Endothelial cell of umbilical vein (primary cell): Measurements from ENCODE around the gene MMP25. TPM values are rescaled to one million over a fixed set of nuclear protein-coding genes. Genes with fewer than 3 reads are reported as not detected.

Experiments
- BruUV-seq: library from RNA; stranded (reverse); fragments of 400-500 nt; replicated peaks from 2 replicates; lab custom pipeline; 2021; lab: Mats Ljungman, UMichigan
- CTCF ChIA-PET: fragments of 300-600, 350-600 bp; sonication (Branson Sonifier 250); formaldehyde crosslinking; loops from one replicate; lab custom pipeline; 2021; ENCODE audit warnings: antibody characterized with exemption, inconsistent platforms; lab: Charles Lee
- POLR2A ChIA-PET: fragments of 300-600, 350-600 bp; sonication (Branson Sonifier 250); formaldehyde crosslinking; loops from one replicate; lab custom pipeline; 2021; ENCODE audit warnings: antibody characterized with exemption, inconsistent platforms; lab: Charles Lee
- DNase-seq: peaks from one replicate; pipeline ENCODE4 v3.0.0-alpha.2; 2011; ENCODE audit warnings: low read depth, low spot score
- FAIRE-seq: peaks from 2 replicates; lab custom pipeline; 2011; peaks lifted over from hg19 to GRCh38; lab: Jason Lieb, UNC
- H2AFZ ChIP-seq: 2 replicates; pipeline ENCODE4 v1.6.0; 2012; ENCODE audit warnings: low read depth, low read length, control low read depth, inconsistent platforms
- H3K27ac ChIP-seq: 2 replicates; pipeline ENCODE4 v1.5.1; 2011; ENCODE audit warnings: low read depth, mild to moderate bottlenecking, control low read depth, low read length, moderate library complexity; ENCODE audit not compliant: insufficient read depth
- H3K27me3 ChIP-seq, 2 experiments: 2 replicates each; pipeline versions ENCODE4 v1.6.0 to v1.6.1; 2011; ENCODE audit warnings: low read length in 2 of 2, mixed read lengths in 1 of 2; ENCODE audit not compliant: control insufficient read depth in 2 of 2, insufficient read depth in 2 of 2
- H3K36me3 ChIP-seq, 2 experiments: 2 replicates in 1 of 2; 3 replicates in 1 of 2; pipeline ENCODE4 v1.5.1; 2011; ENCODE audit warnings: low read length in 2 of 2, mild to moderate bottlenecking in 1 of 2, moderate library complexity in 1 of 2; ENCODE audit not compliant: control insufficient read depth in 2 of 2, insufficient read depth in 2 of 2; ENCODE audit errors: extremely low read depth in 1 of 2
- H3K4me1 ChIP-seq: 3 replicates; pipeline ENCODE4 v1.5.1; 2011; ENCODE audit warnings: mild to moderate bottlenecking, low read length; ENCODE audit not compliant: control insufficient read depth, insufficient read depth; ENCODE audit errors: extremely low read depth
- H3K4me2 ChIP-seq: 2 replicates; pipeline ENCODE4 v1.6.1; 2011; ENCODE audit warnings: low read length, control low read depth, mixed read lengths; ENCODE audit not compliant: insufficient read depth
- H3K4me3 ChIP-seq, 3 experiments: fragments of 200-600 bp in 1 of 3; sonication (generic), shearing (Covaris generic) in 1 of 3; replicated peaks in 1 of 3; 2 replicates each; pipeline ENCODE4 v1.5.1; 2011 to 2016; ENCODE audit warnings: control low read depth in 3 of 3, low read length in 3 of 3, mild to moderate bottlenecking in 2 of 3, inconsistent platforms in 1 of 3, low read depth in 1 of 3, moderate library complexity in 1 of 3; ENCODE audit not compliant: insufficient read depth in 1 of 3
- H3K79me2 ChIP-seq: 2 replicates; pipeline ENCODE4 v1.6.0; 2012; ENCODE audit warnings: low read length, inconsistent platforms; ENCODE audit not compliant: control insufficient read depth, insufficient read depth
- H3K9ac ChIP-seq: replicated peaks from 2 replicates; pipeline ENCODE3; 2011; ENCODE audit warnings: low read length, control low read depth; ENCODE audit not compliant: insufficient read depth; ENCODE audit errors: extremely low read depth
- H3K9me1 ChIP-seq: replicated peaks from 3 replicates; pipeline ENCODE4 v1.6.0; 2011; ENCODE audit warnings: mild to moderate bottlenecking, low read length; ENCODE audit not compliant: control insufficient read depth, insufficient read depth; ENCODE audit errors: extremely low read depth
- H3K9me3 ChIP-seq: replicated peaks from 2 replicates; pipeline ENCODE4 v1.5.1; 2012; ENCODE audit warnings: low read length, inconsistent platforms; ENCODE audit not compliant: control insufficient read depth, insufficient read depth
- H4K20me1 ChIP-seq: replicated peaks from 2 replicates; pipeline ENCODE3; 2011; ENCODE audit warnings: mild to moderate bottlenecking, low read length; ENCODE audit not compliant: control insufficient read depth, insufficient read depth; ENCODE audit errors: extremely low read depth
- CTCF ChIP-seq, 2 donors: IDR thresholded peaks; 1 replicate in 1 of 2; 2 replicates in 1 of 2; pipeline ENCODE4 v1.5.1; 2011; ENCODE audit warnings: low read length in 2 of 2, mild to moderate bottlenecking in 2 of 2, moderate library complexity in 2 of 2, control low read depth in 1 of 2, inconsistent platforms in 1 of 2, low read depth in 1 of 2; ENCODE audit not compliant: insufficient read depth in 1 of 2; ENCODE audit errors: extremely low read depth in 1 of 2
- EZH2 ChIP-seq: IDR thresholded peaks from 2 replicates; pipeline ENCODE4 v1.6.1; 2012; ENCODE audit warnings: borderline replicate concordance, low read depth, mild to moderate bottlenecking, moderate library complexity, low read length, inconsistent platforms; ENCODE audit not compliant: severe bottlenecking
- FOS ChIP-seq: IDR thresholded peaks from 2 replicates; pipeline ENCODE4 v1.6.1; 2011; ENCODE audit warnings: mild to moderate bottlenecking, low read length, moderate library complexity, borderline replicate concordance; ENCODE audit not compliant: insufficient read depth
- GATA2 ChIP-seq: IDR thresholded peaks from 2 replicates; pipeline ENCODE4 v1.7.0; 2011; ENCODE audit warnings: low read depth, mild to moderate bottlenecking, moderate library complexity, mixed read lengths, low read length; ENCODE audit not compliant: insufficient read length, insufficient read depth
- JUN ChIP-seq: IDR thresholded peaks from 2 replicates; pipeline ENCODE4 v1.6.1; 2011; ENCODE audit warnings: borderline replicate concordance, low read depth; ENCODE audit not compliant: insufficient read length, insufficient read depth
- MAX ChIP-seq: IDR thresholded peaks from 2 replicates; pipeline ENCODE4 v1.6.1; 2011; ENCODE audit not compliant: insufficient read depth, insufficient read length
- MYC ChIP-seq: IDR thresholded peaks from one replicate; pipeline ENCODE4 v1.6.1; 2011; ENCODE audit warnings: mild to moderate bottlenecking, low read depth, low read length
- POLR2A ChIP-seq: IDR thresholded peaks from 2 replicates; pipeline ENCODE4 v1.6.1; 2012; ENCODE audit warnings: low read depth, mild to moderate bottlenecking, control low read depth, low read length
- POLR2AphosphoS5 ChIP-seq: IDR thresholded peaks from 2 replicates; pipeline ENCODE4 v1.6.1; 2012; ENCODE audit warnings: low read depth, mild to moderate bottlenecking, control low read depth, low read length, moderate library complexity; ENCODE audit not compliant: insufficient read depth
- dilution Hi-C: fragments of 300-500 bp; cut with MboI; formaldehyde crosslinking; loops from one replicate; pipeline ENCODE4 v1.15.0; 2019; ENCODE audit warnings: low sequenced_read_pairs; ENCODE audit not compliant: extremely low pct_ligation_motif_present
- intact Hi-C: fragments of 100-400 bp; cut with micrococcal nuclease; formaldehyde crosslinking; loops from one replicate; pipeline ENCODE4 v1.10.0; 2022
- polyA plus RNA-seq, 4 experiments: library from polyadenylated mRNA; depleted of rRNA in 3 of 4; stranded (reverse) in 3 of 4; unstranded in 1 of 4; fragments of >200 nt; gene quantifications; 2 replicates each; pipeline versions ENCODE4 v1.2.1 to v1.2.3, GENCODE V29; 2011 to 2012; ENCODE audit warnings: missing spikeins in 1 of 4
- total RNA-seq: library from RNA; stranded (reverse); gene quantifications from 2 replicates; pipeline ENCODE4 v1.2.3, GENCODE V29; 2021

The MMP25 gene
- total and polyA plus RNA-seq, 2 donors (not counting 3 experiments of a cell fraction or from before 2014, with no cell fraction given) = 0.08 to 0.35 TPM

GRCh38 chr16:3015865-3016521, 30.4 kb upstream of the MMP25 start:
- no peak overlapping the region for H3K4me3 ChIP-seq
- DNase-seq (no peak), FAIRE-seq (no peak)
- POLR2A ChIA-PET = no interaction called here
- H2AFZ ChIP-seq = no peak overlapping the region
- dilution Hi-C loops = no loop called here
- H3K9me3 ChIP-seq = no peaks in the 10 kb centered on the region
- no peak overlapping the region for H3K9ac ChIP-seq
- TF ChIP-seq EZH2 (no peak), POLR2A (no peak), FOS (no peak), MYC (no peak), MAX (no peak), CTCF (IDR thresholded peaks at IDR 0.05; ENCODE audit: extremely low read depth in 1 of 2, insufficient read depth in 1 of 2, low read depth in 1 of 2, low read length in 2 of 2) (no peak), POLR2AphosphoS5 (no peak), JUN (no peak), GATA2 (no peak)
- no peaks in the 10 kb centered on the region for H4K20me1 ChIP-seq
- H3K9me1 ChIP-seq = no peaks in the 10 kb centered on the region
- BruUV-seq = no TSS peak
- no peaks in the 10 kb centered on the region for H3K79me2 ChIP-seq
- CTCF ChIA-PET = no interaction called here
- H3K36me3 ChIP-seq = no peaks in the 10 kb centered on the region
- intact Hi-C loops = no loop called here
- no peak overlapping the region for H3K4me2 ChIP-seq
- no peaks in the 10 kb centered on the region for H3K4me1 ChIP-seq
- H3K27ac ChIP-seq = no peak overlapping the region
- peaks cover 21 to 22% of the 10 kb centered on the region in 2 experiments for H3K27me3 ChIP-seq
